ENCODE data around the gene SLC19A1.

- TF ChIP-seq POLR2A (IDR thresholded peaks at IDR 0.05) (no peak), CTCF (IDR thresholded peaks at IDR 0.05) (no peak)
Measured at GRCh38 chr21:45546636-45547544, 4.7 kb upstream of the SLC19A1 start.

Measured in right lobe of liver (tissue), 4 donors.